Occipital lobe (tissue), 2 donors: ENCODE results near the gene ZCCHC17. TPM values are rescaled to one million over a fixed set of nuclear protein-coding genes. Genes with fewer than 3 reads are reported as not detected.
"Not testable (repeated sequence)": the region's sequence is repeated elsewhere in the genome, so short reads cannot be mapped to it uniquely, and the experiment has no call there.

Source experiments
- DNase-seq: peaks from one replicate; lab custom pipeline; 2025; lab: John Stamatoyannopoulos, UW
- total RNA-seq: library from RNA; depleted of rRNA; stranded (reverse); fragments of >200 nt; gene quantifications from one replicate; pipeline ENCODE4 v1.2.3, GENCODE V29; 2014

The ZCCHC17 gene, protein sequence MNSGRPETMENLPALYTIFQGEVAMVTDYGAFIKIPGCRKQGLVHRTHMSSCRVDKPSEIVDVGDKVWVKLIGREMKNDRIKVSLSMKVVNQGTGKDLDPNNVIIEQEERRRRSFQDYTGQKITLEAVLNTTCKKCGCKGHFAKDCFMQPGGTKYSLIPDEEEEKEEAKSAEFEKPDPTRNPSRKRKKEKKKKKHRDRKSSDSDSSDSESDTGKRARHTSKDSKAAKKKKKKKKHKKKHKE
- 36.0 TPM for total RNA-seq

DNA sequence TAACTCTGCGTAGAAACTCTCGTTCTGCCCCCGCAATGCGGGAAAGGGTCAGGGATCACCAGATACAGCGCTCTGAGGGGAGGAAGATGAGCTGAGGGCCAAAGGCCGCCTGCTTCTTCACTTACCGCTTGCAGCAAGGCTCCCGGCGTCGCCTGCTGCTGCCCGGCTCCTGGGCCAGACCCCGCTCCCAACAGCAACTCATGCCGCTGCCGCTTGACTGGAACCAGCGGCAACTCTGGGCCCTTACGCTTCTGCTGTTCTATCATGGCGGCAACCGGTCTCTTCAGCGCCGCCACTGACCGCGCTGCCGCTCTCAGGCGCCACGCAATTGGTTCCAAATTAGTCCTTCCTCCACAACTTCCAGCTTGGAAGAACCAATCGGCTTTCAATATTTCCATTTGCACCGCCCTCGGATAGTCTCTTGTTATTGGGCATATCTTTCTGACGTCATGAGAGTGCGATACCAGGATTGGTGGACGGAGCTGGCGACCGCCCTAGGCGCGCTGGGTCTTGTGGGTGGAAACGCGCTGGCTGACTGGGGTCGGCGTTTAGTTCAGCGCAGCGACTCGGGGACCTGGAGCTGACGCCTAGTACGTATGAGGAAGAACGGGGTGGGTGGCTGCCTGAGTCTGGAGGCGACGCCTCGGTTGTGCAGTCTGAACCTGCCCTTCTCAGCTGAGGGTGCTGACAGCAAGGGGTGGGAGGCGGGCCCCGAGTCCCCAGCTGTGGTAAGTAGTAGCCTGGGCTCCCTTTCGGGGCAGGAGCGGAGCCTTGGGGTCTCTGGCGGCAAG is at the start of gene ZCCHC17, which contains the start of gene SNRNP40:
Gene ZCCHC17 (plus strand): TSS at position 547 of the 791 bp plus-strand sequence. CDS start 13,067 bp downstream, outside the sequence.
Gene SNRNP40 (minus strand): TSS at position 303 of the 791 bp plus-strand sequence. CDS start 37 bp downstream, at position 266.
- peak; percentile 95 for DNase-seq

GRCh38 chr1:31248276-31248675 is 48.6 kb upstream of the ZCCHC17 start:
- no peak for DNase-seq

- DNase-seq = no peak
Measured at GRCh38 chr1:31249854-31250253, 47.0 kb upstream of the ZCCHC17 start.

DNA sequence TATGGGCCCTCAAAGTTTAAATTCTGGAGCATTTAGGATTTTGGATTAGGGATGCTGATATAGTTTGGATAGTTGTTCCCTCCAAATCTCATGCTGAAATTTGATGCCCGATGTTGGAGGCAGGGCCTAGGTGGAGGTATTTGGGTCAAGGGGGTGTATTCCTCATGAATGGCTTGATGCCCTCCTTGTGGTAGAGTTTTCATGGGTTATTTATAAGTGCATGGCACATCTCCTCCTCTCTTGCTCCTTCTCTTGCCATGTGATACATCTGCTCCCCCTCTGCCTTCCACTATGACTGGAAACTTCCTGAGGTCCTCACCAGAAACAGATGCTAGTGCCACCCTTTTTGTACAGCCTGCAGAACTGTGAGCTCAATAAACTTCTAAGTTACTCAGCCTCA is 39.6 kb upstream of the ZCCHC17 start:
- no peak for DNase-seq

GRCh38 chr1:31258581-31258980 is 38.3 kb upstream of the ZCCHC17 start:
- no peak for DNase-seq

- DNase-seq = no peak
Measured at GRCh38 chr1:31259746-31260145, 37.1 kb upstream of the ZCCHC17 start.

DNA sequence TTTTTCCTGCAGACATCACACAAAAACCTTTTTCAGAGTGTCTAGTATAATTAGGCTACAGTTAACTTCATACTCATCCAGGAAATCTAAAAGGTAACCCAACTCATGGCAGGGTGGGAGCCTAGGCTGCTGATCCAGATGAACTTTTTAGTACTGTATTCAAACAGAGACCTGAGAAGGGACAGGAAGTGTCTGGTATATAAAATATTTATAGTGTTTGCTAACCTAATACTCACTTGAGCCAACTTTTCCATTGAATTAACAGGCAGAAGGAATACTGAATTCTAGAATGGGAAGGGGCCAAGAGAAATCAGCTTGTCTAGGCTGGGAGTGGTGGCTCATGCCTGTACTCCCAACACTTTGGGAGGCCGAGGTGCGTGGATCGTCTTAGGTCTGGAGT is 34.9 kb upstream of the ZCCHC17 start:
- DNase-seq = no peak

GRCh38 chr1:31262393-31262792 is 34.4 kb upstream of the ZCCHC17 start:
- not testable (repeated sequence) for DNase-seq

DNA sequence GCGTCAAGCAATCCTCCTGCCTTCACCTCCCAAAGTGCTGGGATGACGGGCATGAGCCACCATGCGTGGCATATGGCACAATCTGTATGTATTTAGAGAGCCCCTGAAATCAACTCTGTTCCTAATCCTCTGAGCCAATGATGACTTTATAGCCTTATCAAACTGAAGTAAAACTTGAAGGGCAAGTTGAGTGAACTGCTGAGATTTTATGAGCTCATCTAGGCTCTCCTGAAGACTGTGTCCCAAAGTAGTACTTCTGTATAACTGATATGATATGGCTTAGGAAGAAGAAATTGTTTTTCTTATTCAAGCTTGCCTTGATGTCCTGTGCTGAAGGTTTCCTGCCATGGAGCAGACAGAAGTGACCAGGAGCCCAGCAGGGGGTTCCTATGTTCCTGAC is 33.4 kb upstream of the ZCCHC17 start:
- no peak for DNase-seq

DNA sequence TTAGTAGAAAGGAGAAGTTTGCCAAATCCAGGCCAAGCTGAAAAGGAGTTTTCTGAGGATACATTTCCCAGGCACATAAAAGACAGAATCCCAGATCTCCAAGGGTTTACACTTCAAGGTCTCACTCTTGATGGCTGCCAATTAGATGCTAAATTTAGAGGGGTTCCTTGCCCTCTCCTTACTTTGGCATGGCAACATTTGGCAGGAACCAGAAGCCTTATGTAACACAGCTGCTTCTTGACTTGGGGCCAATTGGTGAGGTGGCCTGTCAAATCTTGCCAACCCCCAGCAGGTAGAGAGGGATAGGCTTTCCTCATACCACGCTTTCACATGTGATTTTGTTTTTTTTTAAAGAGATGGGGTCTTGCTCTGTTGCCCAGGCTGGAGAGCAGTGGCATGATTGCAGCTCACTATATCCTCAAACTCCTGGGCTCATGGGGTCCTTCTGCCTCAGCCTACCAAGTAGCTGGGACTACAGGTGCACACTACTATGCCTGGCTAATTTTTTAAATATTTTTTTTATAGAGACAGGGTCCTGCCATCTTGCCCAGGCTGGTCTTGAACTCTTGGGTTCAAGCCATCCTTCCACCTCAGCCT is 31.9 kb upstream of the ZCCHC17 start:
- no peak for DNase-seq

DNA sequence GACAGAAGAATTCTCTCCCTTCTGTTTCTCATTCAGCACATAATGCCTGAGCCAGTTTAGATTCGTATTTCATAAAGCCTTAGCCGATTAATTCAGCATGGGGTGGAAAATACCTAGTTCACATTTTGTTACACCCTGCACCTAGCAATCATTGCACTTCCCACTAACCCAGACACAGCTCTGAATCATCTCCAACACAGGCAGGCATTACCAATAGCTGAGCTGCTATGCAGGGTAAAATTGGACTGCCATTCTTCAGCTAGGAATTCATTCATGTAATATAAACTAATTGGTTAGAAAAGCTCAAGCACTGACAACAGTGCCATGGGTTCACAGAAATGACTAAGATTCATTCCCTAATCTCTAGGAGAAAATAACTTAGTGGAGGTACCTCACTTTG is 30.3 kb upstream of the ZCCHC17 start:
- DNase-seq = no peak

GRCh38 chr1:31272369-31272768 is 24.5 kb upstream of the ZCCHC17 start:
- no peak for DNase-seq

DNA sequence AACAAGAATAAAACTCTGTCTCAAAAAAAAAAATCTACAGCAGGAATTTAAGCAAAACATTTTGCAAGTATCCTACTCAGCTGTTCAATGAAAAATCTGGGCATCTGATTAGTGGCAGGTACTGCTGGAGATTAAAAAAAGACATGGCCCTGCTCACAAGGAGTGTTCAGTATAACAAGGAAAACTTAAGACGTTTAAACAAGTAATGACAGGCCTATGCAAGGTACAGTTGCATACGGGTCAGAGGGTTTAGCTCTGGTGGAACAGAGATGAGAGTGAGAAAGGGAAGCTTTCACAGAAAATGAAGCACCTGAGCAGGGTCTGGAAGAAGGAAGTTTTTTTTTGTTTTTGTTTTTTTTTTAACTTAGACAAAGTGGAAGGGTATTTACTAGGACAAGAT is 23.2 kb upstream of the ZCCHC17 start:
- DNase-seq = no peak

- DNase-seq = not testable (repeated sequence)
Measured at GRCh38 chr1:31282426-31282825, 14.4 kb upstream of the ZCCHC17 start.

- DNase-seq = not testable (repeated sequence)
Measured at GRCh38 chr1:31287791-31288190, 9.0 kb upstream of the ZCCHC17 start.

DNA sequence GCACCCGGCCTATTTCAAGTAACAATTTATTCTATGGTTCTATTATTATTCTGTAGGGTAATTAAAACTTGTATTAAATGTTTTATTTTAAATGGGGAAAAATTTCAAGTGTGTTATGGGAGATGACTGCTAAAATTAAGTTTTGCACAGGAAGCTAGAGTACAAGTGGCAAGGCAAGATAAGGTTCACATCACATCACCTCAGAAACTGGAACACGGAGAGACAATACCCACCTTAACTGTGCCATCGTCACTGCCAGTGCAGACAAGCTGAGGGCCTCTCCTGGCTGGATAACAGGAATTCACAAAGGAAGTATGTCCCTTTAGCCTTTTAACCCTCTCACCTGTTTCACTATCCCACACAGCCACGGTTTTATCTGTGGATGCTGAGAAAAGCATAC is 7.8 kb upstream of the ZCCHC17 start:
- no peak for DNase-seq

- no peak for DNase-seq
Measured at GRCh38 chr1:31295874-31296485, 852 bp upstream of the ZCCHC17 start.

GRCh38 chr1:31297277-31298247 is 730 bp downstream of the ZCCHC17 start:
- no peak for DNase-seq

- DNase-seq = no peak
Measured at GRCh38 chr1:31299365-31299764, 2.5 kb downstream of the ZCCHC17 start.

DNA sequence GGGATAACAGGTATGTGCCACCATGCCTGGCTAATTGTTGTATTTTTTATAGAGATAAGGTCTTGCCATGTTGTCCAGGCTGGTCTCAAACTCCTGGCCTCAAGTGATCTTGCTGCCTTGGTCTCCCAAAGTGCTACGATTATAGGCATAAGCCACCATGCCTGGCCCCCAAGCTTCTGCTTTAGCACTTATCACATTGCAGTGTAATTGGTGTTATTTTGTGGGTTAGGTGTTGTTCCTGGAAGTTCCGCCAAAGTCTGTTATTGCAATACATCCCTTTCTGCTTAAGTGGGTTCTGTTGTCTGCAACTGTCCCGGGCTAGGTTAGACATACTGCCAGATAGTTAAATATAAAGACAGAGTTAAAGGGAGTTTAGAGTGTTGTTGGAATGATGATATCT is 3.4 kb downstream of the ZCCHC17 start:
- no peak for DNase-seq
